Testis (tissue), 3 donors: Measurements from ENCODE around the gene PPIL1. TPM values are rescaled to one million over a fixed set of nuclear protein-coding genes. Genes with fewer than 3 reads are reported as not detected.

ENCODE experiments used
- DNase-seq: peaks from one replicate; pipeline ENCODE4 v3.0.0-alpha.2; 2019
- H3K27ac ChIP-seq, 2 donors: fragments of 200-600 bp; sonication (generic); one replicate each; pipeline ENCODE4 v1.5.1; 2019
- H3K27me3 ChIP-seq: fragments of 200-600 bp; sonication (generic); one replicate; pipeline ENCODE4 v1.5.1; 2019
- H3K36me3 ChIP-seq: fragments of 200-600 bp; sonication (generic); one replicate; pipeline ENCODE4 v1.5.1; 2017; ENCODE audit warnings: low read depth; ENCODE audit errors: missing control alignments
- H3K4me1 ChIP-seq: fragments of 200-600 bp; sonication (generic); one replicate; pipeline ENCODE4 v1.5.1; 2019
- H3K4me3 ChIP-seq, 2 donors: fragments of 200-600 bp; sonication (generic); one replicate each; pipeline ENCODE4 v1.5.1; 2017 to 2019
- H3K9me3 ChIP-seq: fragments of 200-600 bp; sonication (generic); one replicate; pipeline ENCODE4 v1.5.1; 2017
- POLR2A ChIP-seq: fragments of 450-650 bp; IDR thresholded peaks from one replicate; pipeline ENCODE4 v1.6.1; 2017; ENCODE audit warnings: antibody characterized with exemption, mild to moderate bottlenecking, moderate library complexity
- WGBS, 2 donors: methylation state at CpG; one replicate each; pipeline ENCODE4 v1.1.5; 2018; 5-methylcytosine and 5-hydroxymethylcytosine counted together
- intact Hi-C: fragments of 100-400 bp; cut with DNase I; formaldehyde crosslinking; loops from one replicate; pipeline ENCODE4 v1.15.1; 2023; ENCODE audit warnings: low total_unique reads
- polyA plus RNA-seq: library from polyadenylated mRNA; stranded (reverse); fragments of 350-450 nt; fragmentation: Illumina TruSeq; extraction: RNeasy Lipid Tissue Mini Kit (QIAGEN cat#74804); gene quantifications from one replicate; pipeline ENCODE4 v1.2.3, GENCODE V29; 2014; ENCODE audit warnings: low read depth, low replicate concordance; ENCODE audit not compliant: insufficient read depth
- total RNA-seq, 2 donors: library from RNA; depleted of rRNA; stranded (reverse); fragments of >200 nt; gene quantifications; one replicate each; pipeline ENCODE4 v1.2.3, GENCODE V29; 2016
- TF ChIP-seq, protein P1 (sequence below), 3 experiments: fragments of 450-650 bp in 2 of 3; fragments of 200-600 bp in 1 of 3; sonication (generic) in 1 of 3; IDR thresholded peaks; one replicate each; pipeline ENCODE4 v1.5.1; 2016 to 2019; ENCODE audit warnings: antibody characterized with exemption in 3 of 3, mild to moderate bottlenecking in 2 of 3, moderate library complexity in 1 of 3

PPIL1 gene
- total and polyA plus RNA-seq, 3 donors from 2014 or later = 35.0 to 41.2 (median 39.4) TPM

DNA sequence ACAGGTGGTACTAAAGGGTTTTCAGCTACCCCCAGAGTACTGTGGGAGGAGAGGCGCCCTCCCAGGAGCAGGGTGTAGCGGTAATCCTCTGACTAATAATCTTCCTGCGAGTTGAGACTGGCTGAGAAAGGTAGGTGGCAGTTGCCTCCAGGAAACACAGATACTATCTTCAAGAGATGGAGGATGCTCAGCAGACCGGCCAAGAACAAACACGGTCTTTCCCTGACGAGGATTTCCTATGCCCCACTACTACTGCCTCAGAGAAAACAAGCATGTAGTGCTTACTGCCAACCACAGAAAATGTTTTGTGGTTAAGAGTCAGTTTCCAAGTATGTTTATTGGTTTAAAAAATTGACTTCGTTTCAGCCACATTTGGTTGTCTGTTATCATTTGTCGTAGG, 38.0 kb upstream of the PPIL1 start:
- no peak overlapping the region for H3K27ac ChIP-seq
- H3K27me3 ChIP-seq = no peaks in the 10 kb centered on the region
- H3K9me3 ChIP-seq = no peaks in the 10 kb centered on the region
- no peaks in the 10 kb centered on the region for H3K36me3 ChIP-seq
- WGBS, 2 donors = 75 to 89% methylated on average over 8 of the region's 8 CpGs
- no peak for DNase-seq
- peaks cover 11% of the 10 kb centered on the region for H3K4me1 ChIP-seq
- no peak for TF ChIP-seq POLR2A
- TF ChIP-seq, protein P1, sequence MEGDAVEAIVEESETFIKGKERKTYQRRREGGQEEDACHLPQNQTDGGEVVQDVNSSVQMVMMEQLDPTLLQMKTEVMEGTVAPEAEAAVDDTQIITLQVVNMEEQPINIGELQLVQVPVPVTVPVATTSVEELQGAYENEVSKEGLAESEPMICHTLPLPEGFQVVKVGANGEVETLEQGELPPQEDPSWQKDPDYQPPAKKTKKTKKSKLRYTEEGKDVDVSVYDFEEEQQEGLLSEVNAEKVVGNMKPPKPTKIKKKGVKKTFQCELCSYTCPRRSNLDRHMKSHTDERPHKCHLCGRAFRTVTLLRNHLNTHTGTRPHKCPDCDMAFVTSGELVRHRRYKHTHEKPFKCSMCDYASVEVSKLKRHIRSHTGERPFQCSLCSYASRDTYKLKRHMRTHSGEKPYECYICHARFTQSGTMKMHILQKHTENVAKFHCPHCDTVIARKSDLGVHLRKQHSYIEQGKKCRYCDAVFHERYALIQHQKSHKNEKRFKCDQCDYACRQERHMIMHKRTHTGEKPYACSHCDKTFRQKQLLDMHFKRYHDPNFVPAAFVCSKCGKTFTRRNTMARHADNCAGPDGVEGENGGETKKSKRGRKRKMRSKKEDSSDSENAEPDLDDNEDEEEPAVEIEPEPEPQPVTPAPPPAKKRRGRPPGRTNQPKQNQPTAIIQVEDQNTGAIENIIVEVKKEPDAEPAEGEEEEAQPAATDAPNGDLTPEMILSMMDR (IDR thresholded peaks at IDR 0.05) = no peak
- H3K4me3 ChIP-seq = no peak overlapping the region
- intact Hi-C loops = no loop called here

DNA sequence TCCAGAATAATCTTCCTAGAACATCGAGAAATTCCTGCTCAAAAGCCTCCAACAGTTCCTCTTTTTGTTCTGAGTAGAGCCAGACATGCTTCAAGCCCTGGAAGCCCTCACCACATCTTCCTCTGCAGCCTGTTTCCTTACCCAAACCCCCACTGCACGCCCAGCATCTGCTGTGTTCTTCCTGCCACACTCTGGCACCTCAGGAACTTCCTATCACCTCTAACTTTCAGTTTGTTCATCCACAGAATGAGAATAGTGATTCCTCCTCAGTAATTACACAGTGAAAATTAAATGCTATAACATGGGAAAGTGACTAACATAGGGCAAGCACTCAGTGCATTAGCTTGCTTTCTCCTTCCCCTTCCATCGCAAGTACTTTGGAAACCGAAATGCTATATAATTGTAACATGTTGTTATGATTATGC, 37.4 kb upstream of the PPIL1 start:
- H3K4me1 ChIP-seq = peaks cover 11% of the 10 kb centered on the region
- no peaks in the 10 kb centered on the region for H3K27me3 ChIP-seq
- no peaks in the 10 kb centered on the region for H3K36me3 ChIP-seq
- intact Hi-C loops = no loop called here
- DNase-seq = no peak
- H3K9me3 ChIP-seq = no peaks in the 10 kb centered on the region
- H3K4me3 ChIP-seq = no peak overlapping the region
- no peak for TF ChIP-seq POLR2A
- TF ChIP-seq, protein P1 (IDR thresholded peaks at IDR 0.05) = no peak
- 62 to 65% methylated on average over 4 of the region's 4 CpGs for WGBS, 2 donors
- no peak overlapping the region for H3K27ac ChIP-seq

DNA sequence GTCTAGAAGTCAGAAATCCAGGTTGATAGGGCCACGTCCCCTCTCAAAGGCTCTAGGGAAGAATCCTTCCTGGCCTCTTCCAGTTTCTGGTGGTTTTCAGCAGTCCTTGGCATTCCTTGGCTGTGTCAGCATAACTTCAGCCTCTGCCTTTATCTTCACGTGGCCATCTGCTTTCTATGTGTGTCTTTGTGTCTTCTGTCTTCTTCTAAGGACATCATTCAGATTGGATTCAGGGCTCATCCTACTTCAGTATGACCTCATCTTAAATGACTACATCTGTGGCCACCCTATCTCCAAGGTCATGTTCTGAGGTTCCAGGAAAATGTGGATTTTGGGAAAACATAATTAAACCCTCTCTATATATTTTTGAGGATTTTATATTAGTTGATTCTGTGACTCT, 34.1 kb upstream of the PPIL1 start:
- peak overlapping the region in 1 of 2 donors; percentile 41 for H3K27ac ChIP-seq
- H3K4me1 ChIP-seq = peaks cover 11% of the 10 kb centered on the region
- 45 to 70% methylated on average over 2 of the region's 2 CpGs for WGBS, 2 donors
- intact Hi-C loops = no loop called here
- no peaks in the 10 kb centered on the region for H3K9me3 ChIP-seq
- no peaks in the 10 kb centered on the region for H3K36me3 ChIP-seq
- DNase-seq = peak; percentile 62
- no peak overlapping the region for H3K4me3 ChIP-seq
- TF ChIP-seq POLR2A = no peak
- TF ChIP-seq, protein P1 (IDR thresholded peaks at IDR 0.05) = no peak
- no peaks in the 10 kb centered on the region for H3K27me3 ChIP-seq

DNA sequence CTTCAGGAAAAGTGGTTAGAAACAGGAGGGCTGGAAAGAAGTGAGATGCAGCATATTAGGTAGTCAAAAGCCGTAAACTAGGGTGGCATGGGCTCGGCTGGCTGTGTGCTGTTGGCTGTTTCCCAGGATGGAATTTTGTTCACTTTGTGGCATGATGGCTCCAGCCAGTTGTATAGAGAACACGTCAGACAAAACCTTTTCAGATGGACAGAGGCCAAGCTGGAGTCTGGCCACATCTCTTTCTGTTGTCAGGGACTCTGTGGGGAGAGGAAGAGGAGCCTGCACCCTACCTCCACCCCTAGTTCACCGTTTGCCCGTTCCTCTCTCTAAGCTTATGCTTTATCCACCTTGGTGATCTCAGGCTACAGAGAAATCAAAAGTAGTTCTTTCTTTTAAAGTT, 33.2 kb upstream of the PPIL1 start:
- H3K9me3 ChIP-seq = no peaks in the 10 kb centered on the region
- H3K27ac ChIP-seq = peak overlapping the region; percentile 41 to 58
- TF ChIP-seq POLR2A = no peak
- TF ChIP-seq, protein P1 (IDR thresholded peaks at IDR 0.05) = no peak
- peaks cover 11% of the 10 kb centered on the region for H3K4me1 ChIP-seq
- H3K4me3 ChIP-seq = no peak overlapping the region
- intact Hi-C loops = no loop called here
- H3K36me3 ChIP-seq = no peaks in the 10 kb centered on the region
- DNase-seq = peak; percentile 73
- H3K27me3 ChIP-seq = no peaks in the 10 kb centered on the region
- WGBS, 2 donors = 39 to 58% methylated on average over 5 of the region's 5 CpGs

DNA sequence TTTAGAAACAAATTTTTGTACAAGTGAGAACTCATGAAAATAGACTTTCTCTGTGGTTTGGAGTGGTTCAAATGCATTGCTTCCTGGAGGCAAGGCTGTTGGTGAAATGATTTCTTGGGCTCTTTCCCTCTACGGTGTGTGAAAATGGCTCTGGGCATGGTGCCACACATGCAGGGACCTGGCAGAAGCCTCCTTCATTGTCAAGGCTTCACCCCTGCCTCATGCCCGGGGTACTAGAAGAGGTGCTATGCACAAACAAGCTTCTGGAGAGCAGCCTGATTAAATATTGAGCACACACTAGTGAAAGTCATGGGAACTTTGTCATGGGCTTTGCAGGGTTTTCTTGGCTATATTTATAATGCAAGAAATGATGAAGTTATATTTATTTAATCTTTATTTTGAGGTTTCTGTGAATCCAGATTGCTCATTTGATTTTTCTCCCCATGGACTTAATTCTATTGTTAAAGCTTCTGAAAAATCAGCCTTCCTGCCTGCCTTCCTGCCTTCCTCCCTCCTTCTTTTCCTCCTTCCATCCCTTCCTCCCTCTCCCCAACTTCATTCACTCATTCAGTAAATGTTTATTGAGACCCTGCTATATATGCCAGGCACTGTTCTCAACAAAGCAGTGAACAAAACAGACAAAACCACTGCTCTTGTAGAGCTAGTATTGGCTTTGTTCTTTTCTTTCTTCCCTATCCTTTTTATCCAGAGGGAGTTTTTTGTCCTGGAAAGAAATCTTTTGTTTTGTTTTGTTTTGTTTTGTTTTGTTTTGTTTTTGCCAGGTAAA, 32.1 kb upstream of the PPIL1 start:
- H3K36me3 ChIP-seq = no peaks in the 10 kb centered on the region
- no peaks in the 10 kb centered on the region for H3K27me3 ChIP-seq
- no peak for TF ChIP-seq POLR2A
- TF ChIP-seq, protein P1 (IDR thresholded peaks at IDR 0.05) = no peak
- WGBS, 2 donors = 22 to 28% methylated on average over 2 of the region's 2 CpGs
- no peaks in the 10 kb centered on the region for H3K9me3 ChIP-seq
- DNase-seq = no peak
- peaks cover 11% of the 10 kb centered on the region for H3K4me1 ChIP-seq
- intact Hi-C loops = no loop called here
- no peak overlapping the region for H3K27ac ChIP-seq
- H3K4me3 ChIP-seq = no peak overlapping the region
